Small intestine (tissue), 7 donors: ENCODE results near the gene QSOX1. TPM values are rescaled to one million over a fixed set of nuclear protein-coding genes. Genes with fewer than 3 reads are reported as not detected.

Experiments used
- DNase-seq, 2 donors: peaks; one replicate each; pipeline versions ENCODE4 v3.0.0 to v3.0.0-alpha.2; 2013
- FAIRE-seq: peaks from 2 replicates; lab custom pipeline; 2012; peaks lifted over from hg19 to GRCh38; lab: Jason Lieb, UNC
- H3K27ac ChIP-seq, 3 donors: one replicate each; pipeline ENCODE4 v1.5.1; 2013; ENCODE audit warnings: low read length in 2 of 3, mild to moderate bottlenecking in 2 of 3, control low read depth in 1 of 3, inconsistent platforms in 1 of 3, low read depth in 1 of 3, moderate library complexity in 1 of 3
- H3K27me3 ChIP-seq, 3 donors: one replicate each; pipeline ENCODE4 v1.6.1; 2013; ENCODE audit warnings: low read length in 3 of 3, inconsistent platforms in 1 of 3; ENCODE audit not compliant: control insufficient read depth in 3 of 3, insufficient read depth in 3 of 3
- H3K36me3 ChIP-seq, 3 donors: one replicate each; pipeline ENCODE4 v1.6.1; 2013; ENCODE audit warnings: low read length in 3 of 3, inconsistent platforms in 1 of 3, low read depth in 1 of 3, mild to moderate bottlenecking in 1 of 3, moderate library complexity in 1 of 3; ENCODE audit not compliant: control insufficient read depth in 3 of 3, insufficient read depth in 2 of 3
- H3K4me1 ChIP-seq, 3 donors: one replicate each; pipeline ENCODE4 v1.6.1; 2013; ENCODE audit warnings: low read length in 2 of 3, inconsistent platforms in 1 of 3, low read depth in 1 of 3, mild to moderate bottlenecking in 1 of 3, moderate library complexity in 1 of 3; ENCODE audit not compliant: control insufficient read depth in 3 of 3, insufficient read depth in 2 of 3
- H3K4me3 ChIP-seq, 3 donors: one replicate each; pipeline ENCODE4 v1.5.1; 2013; ENCODE audit warnings: low read length in 3 of 3, control low read depth in 1 of 3, inconsistent platforms in 1 of 3, low read depth in 1 of 3, mild to moderate bottlenecking in 1 of 3, moderate library complexity in 1 of 3
- H3K9me3 ChIP-seq, 2 donors: one replicate each; pipeline ENCODE4 v1.6.1; 2013; ENCODE audit warnings: low read depth in 1 of 2, low read length in 1 of 2; ENCODE audit not compliant: control insufficient read depth in 2 of 2, insufficient read depth in 1 of 2
- WGBS, 3 donors: extraction: QIAGEN DNeasy Blood & Tissue Kit; methylation state at CpG; one replicate each; pipeline ENCODE4 v1.1.7; 2013; 5-methylcytosine and 5-hydroxymethylcytosine counted together
- polyA plus RNA-seq, 4 donors: library from polyadenylated mRNA; stranded (reverse) in 3 of 4; unstranded in 1 of 4; fragments of 200-250 nt in 3 of 4; fragments of 120-200 nt in 1 of 4; gene quantifications; one replicate each; pipeline versions ENCODE4 v1.2.1 to v1.2.3, GENCODE V29; 2013
- donor health status: healthy with polysubstance abuse.
- donor health status: control.
- donor health status: control.
- donor health status: Bipolar disorder and iron deficiency.
- donor health status: healthy.

The QSOX1 gene
- polyA plus RNA-seq, 4 donors: 18.1 to 115 (median 42.9) TPM

DNA sequence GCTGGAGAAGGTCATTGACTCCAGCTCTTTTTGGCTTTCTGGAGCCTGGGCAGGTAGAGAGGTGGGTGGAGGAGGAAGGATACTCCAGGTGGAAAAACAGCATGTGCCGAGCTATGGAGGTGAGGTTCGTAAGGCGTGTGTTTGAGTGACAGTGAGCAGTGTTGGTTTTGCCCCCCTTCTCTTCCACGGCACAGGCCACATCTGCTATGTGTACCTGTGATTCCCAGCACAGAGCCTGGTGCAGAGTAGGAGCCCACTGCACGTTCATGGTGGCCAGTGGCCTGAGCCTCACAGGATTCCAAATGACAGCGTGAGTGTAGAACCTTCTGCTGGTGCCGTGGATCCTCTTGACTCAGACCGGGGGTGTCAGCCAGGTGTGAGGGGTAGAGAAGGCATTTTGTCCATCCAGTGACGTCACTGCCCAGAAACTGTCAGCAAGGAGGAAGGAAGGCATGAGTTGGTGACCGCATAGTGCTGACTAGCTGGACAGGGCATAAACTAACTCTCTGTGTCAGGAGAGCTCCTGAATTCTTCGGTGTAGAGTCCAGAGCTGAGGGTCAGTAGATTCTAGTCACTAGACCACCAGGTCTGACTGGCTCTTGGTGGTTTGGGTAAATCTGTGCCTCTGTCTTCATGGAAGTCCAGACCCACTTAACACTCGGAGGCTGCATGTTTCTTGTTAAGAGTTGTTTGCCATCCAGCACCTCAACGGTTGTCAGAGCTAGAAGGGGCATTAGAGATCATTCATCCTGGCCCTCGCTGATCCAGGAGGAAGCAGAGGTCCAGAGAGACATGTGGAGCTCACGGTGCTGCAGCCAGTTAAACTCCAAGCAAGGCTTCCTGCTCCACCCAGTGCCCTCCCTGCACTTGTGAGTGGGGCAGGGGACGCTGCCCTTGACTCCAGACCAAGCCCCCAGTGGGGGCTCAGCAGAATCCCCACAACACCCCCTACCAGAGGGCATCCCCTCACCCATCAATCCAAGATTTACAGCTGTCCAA is 3.8 kb downstream of the QSOX1 start:
- no peaks in the 10 kb centered on the region for H3K36me3 ChIP-seq
- FAIRE-seq (no peak), DNase-seq (peak in 1 of 2 donors; percentile 18)
- peaks cover 0 to 16% (median 0%) of the 10 kb centered on the region in 3 donors for H3K27me3 ChIP-seq
- H3K9me3 ChIP-seq: no peaks in the 10 kb centered on the region
- no peak overlapping the region for H3K4me3 ChIP-seq
- peaks cover 11 to 37% (median 12%) of the 10 kb centered on the region in 3 donors for H3K4me1 ChIP-seq
- peak overlapping the region in 2 of 3 donors; percentile 50 to 90 for H3K27ac ChIP-seq
- WGBS, 3 donors: 28 to 71% (median 47%) methylated on average over 16 of the region's 16 CpGs

GRCh38 chr1:180160357-180160756 is 5.7 kb downstream of the QSOX1 start:
- DNase-seq (no peak), FAIRE-seq (no peak)
- no peak overlapping the region for H3K4me3 ChIP-seq
- H3K27me3 ChIP-seq: peaks cover 0 to 7% (median 0%) of the 10 kb centered on the region in 3 donors
- H3K4me1 ChIP-seq: peaks cover 11 to 32% (median 12%) of the 10 kb centered on the region in 3 donors
- H3K27ac ChIP-seq: no peak overlapping the region
- 87 to 96% (median 93%) methylated on average over 1 of the region's 1 CpG for WGBS, 3 donors
- H3K36me3 ChIP-seq: no peaks in the 10 kb centered on the region
- H3K9me3 ChIP-seq: no peaks in the 10 kb centered on the region

- peaks cover 5 to 16% (median 8%) of the 10 kb centered on the region in 3 donors for H3K4me1 ChIP-seq
- no peak for FAIRE-seq
- no peak for DNase-seq
- no peak overlapping the region for H3K4me3 ChIP-seq
- WGBS, 3 donors: 50 to 59% (median 58%) methylated on average over 2 of the region's 2 CpGs
- no peaks in the 10 kb centered on the region for H3K9me3 ChIP-seq
- H3K27me3 ChIP-seq: no peaks in the 10 kb centered on the region
- H3K36me3 ChIP-seq: peaks cover 0 to 13% (median 0%) of the 10 kb centered on the region in 3 donors
- no peak overlapping the region for H3K27ac ChIP-seq
These were observed 8.4 kb downstream of the QSOX1 start for GRCh38 chr1:180163041-180163440.

DNA sequence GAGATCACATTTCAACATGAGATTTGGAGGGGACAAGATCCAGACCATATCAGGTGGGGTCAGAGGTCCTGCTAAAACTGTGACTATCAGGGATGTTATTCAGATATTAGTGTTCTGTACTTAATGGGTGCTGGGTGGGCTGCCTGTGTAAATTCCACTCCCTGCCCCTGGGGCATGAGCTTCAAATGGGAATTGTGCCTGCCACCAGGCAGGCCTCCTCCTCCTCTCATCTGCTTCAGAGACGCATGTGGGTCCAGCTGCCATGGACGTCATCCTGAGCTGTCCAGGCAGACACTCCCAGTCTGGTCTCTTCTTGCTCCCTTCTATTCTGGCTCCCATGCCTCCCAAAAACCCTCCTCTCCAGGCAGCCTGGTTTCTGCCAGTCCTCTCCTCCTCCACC is 10.4 kb downstream of the QSOX1 start:
- H3K4me1 ChIP-seq: peaks cover 0 to 24% (median 8%) of the 10 kb centered on the region in 3 donors
- H3K4me3 ChIP-seq: no peak overlapping the region
- FAIRE-seq (no peak), DNase-seq (no peak)
- no peaks in the 10 kb centered on the region for H3K9me3 ChIP-seq
- no peaks in the 10 kb centered on the region for H3K27me3 ChIP-seq
- H3K27ac ChIP-seq: no peak overlapping the region
- 86 to 100% (median 89%) methylated on average over 2 of the region's 2 CpGs for WGBS, 3 donors
- H3K36me3 ChIP-seq: peaks cover 0 to 27% (median 0%) of the 10 kb centered on the region in 3 donors

- no peak for DNase-seq
- no peaks in the 10 kb centered on the region for H3K9me3 ChIP-seq
- no peak overlapping the region for H3K27ac ChIP-seq
- no peak overlapping the region for H3K4me3 ChIP-seq
- no peak for FAIRE-seq
- no peaks in the 10 kb centered on the region for H3K27me3 ChIP-seq
- WGBS, 3 donors: 81 to 89% (median 89%) methylated on average over 12 of the region's 12 CpGs
- H3K4me1 ChIP-seq: peaks cover 0 to 30% (median 8%) of the 10 kb centered on the region in 3 donors
- H3K36me3 ChIP-seq: peaks cover 0 to 27% (median 0%) of the 10 kb centered on the region in 3 donors
These were observed 11.1 kb downstream of the QSOX1 start for GRCh38 chr1:180165509-180166435.

GRCh38 chr1:180166436-180166800 is 11.7 kb downstream of the QSOX1 start:
- WGBS, 3 donors: 89 to 91% (median 90%) methylated on average over 5 of the region's 5 CpGs
- Histone ChIP-seq H3K36me3 (peaks cover 0 to 27% (median 0%) of the 10 kb centered on the region in 3 donors), H3K27ac (no peak overlapping the region), H3K4me1 (peaks cover 0 to 30% (median 8%) of the 10 kb centered on the region in 3 donors), H3K4me3 (no peak overlapping the region), H3K27me3 (no peaks in the 10 kb centered on the region), H3K9me3 (no peaks in the 10 kb centered on the region)
- DNase-seq (no peak), FAIRE-seq (no peak)

DNA sequence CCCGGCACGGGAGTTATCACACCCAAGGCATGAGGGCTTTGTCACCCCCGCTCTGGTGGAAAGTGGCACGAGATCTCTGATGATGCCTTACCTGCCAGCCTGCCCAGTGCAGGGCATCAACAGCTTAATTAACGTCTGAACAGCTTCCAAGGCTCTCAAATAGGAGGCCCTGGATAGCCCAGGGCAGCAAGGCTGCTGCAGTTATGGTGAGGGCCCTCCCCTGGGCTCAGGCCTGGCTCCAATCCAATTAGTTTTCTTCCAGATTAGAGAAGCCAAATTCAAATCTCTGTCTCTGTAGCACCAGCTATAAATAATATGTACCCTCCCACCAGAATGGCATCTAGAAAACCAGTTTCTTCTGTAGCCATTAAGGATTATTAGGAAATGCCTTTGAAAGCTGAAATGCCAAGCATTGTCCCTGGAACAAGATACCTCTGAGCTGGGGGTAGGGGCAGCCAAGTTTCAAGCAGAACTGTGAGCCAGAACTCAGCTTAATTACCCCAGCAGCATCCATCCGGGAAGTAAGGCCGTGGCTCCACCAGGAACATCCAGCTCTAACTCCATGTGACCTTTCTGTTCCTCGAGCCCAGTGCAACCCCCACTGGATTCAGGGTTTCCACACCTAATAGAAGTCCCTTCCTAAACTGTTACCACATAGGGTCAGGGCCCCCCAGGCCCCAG is 12.5 kb downstream of the QSOX1 start:
- no peak overlapping the region for H3K4me3 ChIP-seq
- H3K27ac ChIP-seq: peak overlapping the region in 2 of 3 donors; percentile 48 to 73
- H3K36me3 ChIP-seq: peaks cover 0 to 27% (median 0%) of the 10 kb centered on the region in 3 donors
- H3K4me1 ChIP-seq: peaks cover 0 to 30% (median 8%) of the 10 kb centered on the region in 3 donors
- WGBS, 3 donors: 59 to 67% (median 67%) methylated on average over 8 of the region's 8 CpGs
- no peaks in the 10 kb centered on the region for H3K27me3 ChIP-seq
- no peaks in the 10 kb centered on the region for H3K9me3 ChIP-seq
- FAIRE-seq: no peak
- peak in 1 of 2 donors; percentile 17 for DNase-seq
